Kidney (tissue), 14 donors: ENCODE data around the gene GCNT4. TPM values are rescaled to one million over a fixed set of nuclear protein-coding genes. Genes with fewer than 3 reads are reported as not detected.

Experiments
- DNase-seq, 5 donors: peaks; one replicate each; pipeline ENCODE4 v3.0.0-alpha.2; 2013 to 2020
- FAIRE-seq: peaks from 2 replicates; lab custom pipeline; 2012; peaks lifted over from hg19 to GRCh38; lab: Jason Lieb, UNC
- H3K27ac ChIP-seq, 2 donors: one replicate each; pipeline ENCODE4 v1.7.0; 2013; ENCODE audit warnings: low read depth in 2 of 2, low read length in 2 of 2, inconsistent platforms in 1 of 2
- H3K27me3 ChIP-seq: one replicate; pipeline ENCODE4 v1.7.1; 2013; ENCODE audit warnings: low read length, inconsistent platforms; ENCODE audit not compliant: control insufficient read depth, insufficient read depth
- H3K36me3 ChIP-seq, 3 donors: one replicate each; pipeline versions ENCODE4 v1.7.0 to v1.7.1; 2013; ENCODE audit warnings: low read length in 3 of 3, control low read depth in 1 of 3, inconsistent platforms in 1 of 3; ENCODE audit not compliant: insufficient read depth in 3 of 3, control insufficient read depth in 2 of 3
- H3K4me1 ChIP-seq, 3 donors: one replicate each; pipeline versions ENCODE4 v1.7.0 to v1.7.1; 2013; ENCODE audit warnings: low read length in 3 of 3, inconsistent platforms in 1 of 3, low read depth in 1 of 3; ENCODE audit not compliant: control insufficient read depth in 2 of 3, insufficient read depth in 2 of 3
- H3K4me3 ChIP-seq, 3 donors: one replicate each; pipeline versions ENCODE4 v1.7.0 to v1.8.1; 2013; ENCODE audit warnings: low read length in 3 of 3, control low read depth in 1 of 3, inconsistent platforms in 1 of 3
- H3K9ac ChIP-seq, 3 donors: one replicate each; pipeline versions ENCODE4 v1.7.0 to v1.7.1; 2013; ENCODE audit warnings: low read length in 3 of 3, control low read depth in 1 of 3, inconsistent platforms in 1 of 3
- H3K9me3 ChIP-seq, 3 donors: one replicate each; pipeline versions ENCODE4 v1.7.0 to v1.7.1; 2013; ENCODE audit warnings: low read length in 3 of 3, control low read depth in 1 of 3, inconsistent platforms in 1 of 3; ENCODE audit not compliant: control insufficient read depth in 2 of 3, insufficient read depth in 1 of 3
- CTCF ChIP-seq: IDR thresholded peaks from 3 replicates; pipeline ENCODE4 v1.5.1; 2012; ENCODE audit warnings: mild to moderate bottlenecking, moderate library complexity, borderline replicate concordance; ENCODE audit not compliant: insufficient read depth; ENCODE audit errors: extremely low read depth
- intact Hi-C: fragments of 100-400 bp; cut with DNase I; formaldehyde crosslinking; loops from one replicate; pipeline ENCODE4 v1.11.1; 2022
- polyA plus RNA-seq: library from polyadenylated mRNA; stranded (reverse); fragments of 350-450 nt; fragmentation: Illumina TruSeq; extraction: RNeasy Lipid Tissue Mini Kit (QIAGEN cat#74804); gene quantifications from one replicate; pipeline ENCODE4 v1.2.3, GENCODE V29; 2014; ENCODE audit warnings: low read depth, low replicate concordance; ENCODE audit not compliant: insufficient read depth
- total RNA-seq: library from RNA; stranded (reverse); fragmentation: NEBNext Ultra II Directional; extraction: Animal tissue kit (Norgen Biotek cat#: 25700); gene quantifications from one replicate; pipeline ENCODE4 v1.2.1, GENCODE V29; 2021
- donor health status: control.
- donor health status: control.
- donor health status: control.
- donor health status: control.
- donor health status: control.
- donor health status: DM: yes; HTN: yes; CAD: no.
- donor health status: Normal renal cell carcinoma (clear cell type).

GCNT4 gene
- total and polyA plus RNA-seq, 2 donors from 2014 or later: 2.0 to 2.6 TPM

GRCh38 chr5:75058986-75059535, 6.7 kb upstream of the GCNT4 start:
- H3K9ac ChIP-seq: no peak overlapping the region
- H3K27ac ChIP-seq: no peak overlapping the region
- H3K27me3 ChIP-seq: no peaks in the 10 kb centered on the region
- FAIRE-seq (no peak), DNase-seq (no peak)
- no peak for TF ChIP-seq CTCF
- no peaks in the 10 kb centered on the region for H3K9me3 ChIP-seq
- no peaks in the 10 kb centered on the region for H3K36me3 ChIP-seq
- intact Hi-C loops: no loop called here
- H3K4me1 ChIP-seq: peaks cover 0 to 11% (median 6%) of the 10 kb centered on the region in 3 donors
- H3K4me3 ChIP-seq: no peak overlapping the region

- no peak for FAIRE-seq
- no peak overlapping the region for H3K27ac ChIP-seq
- H3K27me3 ChIP-seq: no peaks in the 10 kb centered on the region
- intact Hi-C loops: no loop called here
- H3K4me1 ChIP-seq: peaks cover 0 to 11% (median 6%) of the 10 kb centered on the region in 3 donors
- no peak overlapping the region for H3K9ac ChIP-seq
- no peak for DNase-seq
- H3K9me3 ChIP-seq: no peaks in the 10 kb centered on the region
- no peaks in the 10 kb centered on the region for H3K36me3 ChIP-seq
- no peak overlapping the region for H3K4me3 ChIP-seq
- no peak for TF ChIP-seq CTCF
Observed at GRCh38 chr5:75057561-75057960, 5.2 kb upstream of the GCNT4 start.

GRCh38 chr5:75055727-75056144, 3.4 kb upstream of the GCNT4 start:
- intact Hi-C loops: no loop called here
- Histone ChIP-seq H3K9ac (no peak overlapping the region), H3K27ac (no peak overlapping the region), H3K36me3 (no peaks in the 10 kb centered on the region), H3K4me3 (no peak overlapping the region), H3K9me3 (no peaks in the 10 kb centered on the region), H3K4me1 (peaks cover 0 to 13% (median 11%) of the 10 kb centered on the region in 3 donors), H3K27me3 (no peaks in the 10 kb centered on the region)
- no peak for TF ChIP-seq CTCF
- FAIRE-seq (no peak), DNase-seq (no peak)
